ENCODE measurements around the gene GABRR3.

The GABRR3 gene

DNA sequence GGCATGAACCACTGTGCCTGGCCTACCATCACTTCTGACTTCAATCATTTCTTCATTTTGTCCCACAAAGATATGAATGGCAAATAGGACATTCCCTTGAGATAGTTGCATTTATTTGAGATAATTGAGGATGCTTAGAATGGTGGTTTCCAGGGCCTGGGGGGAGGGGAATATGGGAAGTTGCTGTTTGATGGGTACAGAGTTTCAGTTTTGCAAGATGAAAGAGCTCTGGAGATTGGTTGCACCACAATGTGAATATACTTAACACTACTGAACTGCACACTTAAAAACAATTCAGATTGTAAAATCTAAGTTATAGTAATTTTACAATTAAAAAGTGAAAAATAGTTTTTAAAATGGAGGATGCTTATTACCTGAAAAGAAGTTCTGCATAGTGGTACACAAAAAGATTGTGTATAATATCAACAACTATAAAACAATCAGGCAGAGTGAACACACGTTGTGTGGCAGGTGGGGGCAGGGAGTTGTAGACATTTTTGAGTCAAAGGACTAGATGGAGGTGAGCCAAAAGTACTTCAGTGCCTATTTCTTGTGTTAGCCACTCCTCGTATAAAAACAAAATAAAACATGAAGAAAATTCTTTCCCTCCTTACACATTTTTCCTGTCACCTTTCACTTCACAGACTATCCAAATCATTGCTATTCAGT, 44.4 kb downstream of the GABRR3 start:
- DNase-seq (ENCODE audit: low read depth in 2 of 2), result no peak

DNA sequence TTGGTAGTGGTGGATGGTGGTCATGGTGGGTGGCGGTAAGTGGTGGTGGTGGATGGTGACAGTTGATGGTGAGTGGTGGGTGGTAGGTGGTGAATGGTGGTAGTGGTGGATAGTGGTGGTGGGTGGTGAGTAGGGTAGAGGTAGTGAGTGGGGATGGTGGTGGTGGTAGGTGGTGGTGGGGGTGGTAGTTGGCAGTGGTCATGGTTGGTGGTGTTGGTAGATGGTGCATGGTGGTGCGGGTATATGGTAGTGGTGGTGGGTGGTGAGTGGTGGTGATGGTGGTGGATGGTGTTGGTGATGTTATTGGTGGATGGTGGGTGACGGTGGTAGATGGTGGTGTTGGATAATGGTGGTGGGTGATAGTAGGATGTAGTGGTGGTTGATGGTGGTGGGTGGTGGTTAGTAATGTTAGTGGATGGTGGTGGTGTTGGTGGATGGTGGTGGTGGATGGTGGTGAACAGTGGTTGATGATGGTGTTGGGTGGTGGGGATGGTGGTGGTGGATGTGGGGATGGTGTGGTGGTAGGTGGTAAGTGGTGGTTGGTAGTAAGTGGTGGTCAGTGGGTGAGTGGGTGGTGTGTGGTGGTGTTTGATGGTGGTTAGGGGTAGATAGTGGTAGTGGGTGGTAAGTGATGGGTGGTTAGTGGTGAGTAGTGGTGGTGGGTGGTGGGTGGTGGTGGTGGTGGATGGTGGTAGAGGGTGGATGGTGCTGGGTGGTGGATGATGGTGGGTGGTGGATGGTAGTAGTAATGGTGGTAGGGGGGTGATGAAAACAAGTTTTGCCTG, 46.1 kb downstream of the GABRR3 start:
- DNase-seq (ENCODE audit: low read depth in 2 of 2), result no peak

DNA sequence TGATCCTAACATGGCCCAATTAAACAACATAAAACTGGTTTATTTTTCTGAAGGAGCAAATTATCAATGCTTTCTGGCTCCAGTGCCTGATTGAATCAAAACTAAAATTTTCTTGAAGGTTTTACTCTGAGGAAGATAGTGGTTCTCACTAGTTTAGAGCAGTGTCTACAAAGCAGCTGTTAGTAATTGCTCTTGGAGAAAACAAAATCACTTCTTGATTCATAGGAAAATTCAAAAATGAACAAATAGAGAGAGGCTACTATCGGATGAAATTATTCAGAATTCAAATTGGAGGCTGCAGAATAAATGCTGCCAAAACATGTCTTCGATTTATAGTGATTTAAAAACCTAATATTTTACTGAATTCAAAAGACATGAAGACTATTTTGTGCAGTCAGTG, 47.8 kb downstream of the GABRR3 start:
- no peak for DNase-seq (ENCODE audit: low read depth in 2 of 2)

DNA sequence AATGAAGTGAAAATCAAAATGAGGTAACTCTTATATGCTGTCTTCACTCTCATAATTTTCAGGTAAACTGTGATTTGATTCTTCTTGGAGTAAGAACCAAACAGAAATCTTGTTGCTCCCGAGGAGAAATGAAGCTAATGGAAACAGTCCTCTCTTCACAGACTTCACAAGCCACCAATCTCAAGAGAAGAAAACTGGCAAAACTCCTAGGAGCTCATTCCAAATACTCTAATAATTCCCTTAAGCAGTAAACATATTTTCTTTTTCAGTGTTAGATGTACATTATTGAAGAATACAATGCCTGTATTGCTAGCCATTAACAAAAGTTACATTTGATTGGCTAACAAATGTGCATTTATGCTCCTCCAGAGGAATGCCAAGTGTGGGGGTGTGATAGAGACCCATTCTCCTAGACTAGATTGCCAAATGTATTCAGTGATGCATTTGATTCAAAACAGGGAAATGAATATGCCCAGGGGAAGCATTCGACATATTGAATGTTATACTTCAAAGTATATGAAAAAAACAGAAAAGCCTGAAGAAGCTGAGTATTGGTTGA, 51.1 kb downstream of the GABRR3 start:
- DNase-seq (ENCODE audit: low read depth in 2 of 2), result no peak

DNA sequence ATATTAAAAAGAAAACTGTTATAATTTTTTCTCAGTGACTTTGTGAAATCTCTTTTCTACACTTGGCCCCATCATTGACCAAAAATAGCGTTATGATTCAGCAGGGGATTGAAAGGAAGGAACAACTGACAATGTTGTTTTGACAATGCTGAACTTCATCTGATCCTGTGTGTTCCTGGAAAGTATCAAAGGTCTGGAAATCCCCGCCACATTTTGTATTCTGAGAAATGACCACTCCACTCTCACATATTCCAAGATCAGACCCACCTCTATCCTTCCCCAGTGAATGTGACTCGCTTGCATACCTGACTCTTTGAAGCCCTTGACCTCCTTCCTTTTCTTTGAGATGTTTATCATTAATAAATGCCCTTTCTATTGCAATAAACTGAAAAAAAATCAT, 53.2 kb downstream of the GABRR3 start:
- no peak for DNase-seq (ENCODE audit: low read depth in 2 of 2)

DNA sequence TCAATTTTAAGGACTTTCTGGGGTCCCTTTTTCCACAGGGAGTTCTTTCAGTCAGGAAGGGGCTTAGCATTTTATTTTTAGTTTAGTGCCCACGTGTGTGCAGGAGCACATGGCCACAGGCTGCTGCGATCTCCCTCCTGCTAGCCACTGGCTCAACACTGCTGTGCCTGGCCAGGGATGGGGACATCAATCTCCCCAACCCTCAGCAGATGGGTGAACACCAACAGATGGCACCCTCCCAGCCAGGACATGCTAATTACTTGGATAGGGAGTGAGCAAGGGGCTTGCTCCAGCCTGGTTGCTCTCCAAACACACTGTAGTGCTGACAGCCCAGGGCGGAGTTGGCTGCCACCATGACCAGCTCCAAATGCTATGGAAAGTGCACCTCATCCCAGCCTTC, 55.5 kb downstream of the GABRR3 start:
- no peak for DNase-seq (ENCODE audit: low read depth in 2 of 2)

DNA sequence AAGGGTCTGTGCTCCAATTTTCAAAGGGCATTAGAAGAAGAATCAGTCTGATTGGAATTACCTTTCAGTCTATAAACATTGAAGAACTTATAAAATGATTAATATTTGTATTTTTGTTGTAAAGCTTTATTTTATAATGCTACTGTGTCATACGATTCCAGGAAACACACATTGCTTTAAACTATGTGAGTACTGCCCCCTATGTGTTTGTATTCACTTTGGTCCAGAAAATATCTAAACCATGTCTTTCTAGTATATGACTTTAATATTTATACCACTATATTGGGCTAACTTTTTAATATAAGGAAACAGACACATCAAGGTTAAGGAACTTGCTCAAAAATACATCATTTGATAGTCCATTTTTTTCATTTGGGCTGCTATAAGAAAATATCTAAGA, 59.6 kb downstream of the GABRR3 start:
- DNase-seq (ENCODE audit: low read depth in 2 of 2), result no peak

DNA sequence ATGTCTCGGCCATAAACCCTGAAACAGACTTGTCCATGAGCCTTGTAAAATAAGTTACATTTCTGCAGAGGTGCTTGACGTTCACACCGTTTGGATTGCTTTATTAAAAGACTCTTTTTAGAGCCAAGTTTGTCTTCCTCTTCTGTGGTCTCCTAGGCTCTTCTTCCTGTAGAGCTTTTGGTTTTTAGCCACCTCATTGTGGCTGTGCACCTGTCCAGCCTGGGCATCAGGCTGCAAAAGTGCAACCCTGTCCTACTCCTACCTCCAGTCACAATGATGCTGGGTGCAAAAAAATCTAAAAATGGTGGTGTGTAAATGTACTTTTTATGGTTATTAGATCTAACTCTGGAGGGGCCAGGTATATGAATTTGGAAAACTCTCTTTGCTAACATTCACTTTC, 60.1 kb downstream of the GABRR3 start:
- no peak for DNase-seq (ENCODE audit: low read depth in 2 of 2)

DNA sequence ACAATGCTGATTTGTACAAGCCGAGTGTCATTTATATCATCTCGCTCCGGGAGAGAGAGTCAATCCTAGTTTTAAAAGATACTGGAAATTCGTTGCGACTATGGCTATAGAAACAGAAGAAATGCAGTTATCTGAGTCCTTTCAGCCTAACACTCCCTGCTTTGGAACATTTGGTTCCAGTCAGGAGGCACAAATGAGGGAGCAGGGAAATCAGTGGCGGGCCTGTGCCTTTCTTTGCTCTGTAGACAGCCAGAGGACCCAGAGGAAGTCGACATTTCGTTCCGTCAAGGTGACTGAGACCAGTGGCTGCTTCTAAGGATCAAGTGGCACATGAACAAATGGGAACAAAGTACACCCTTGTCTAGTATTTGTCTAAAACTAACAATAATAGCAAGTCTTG, 62.1 kb downstream of the GABRR3 start:
- no peak for DNase-seq (ENCODE audit: low read depth in 2 of 2)

DNA sequence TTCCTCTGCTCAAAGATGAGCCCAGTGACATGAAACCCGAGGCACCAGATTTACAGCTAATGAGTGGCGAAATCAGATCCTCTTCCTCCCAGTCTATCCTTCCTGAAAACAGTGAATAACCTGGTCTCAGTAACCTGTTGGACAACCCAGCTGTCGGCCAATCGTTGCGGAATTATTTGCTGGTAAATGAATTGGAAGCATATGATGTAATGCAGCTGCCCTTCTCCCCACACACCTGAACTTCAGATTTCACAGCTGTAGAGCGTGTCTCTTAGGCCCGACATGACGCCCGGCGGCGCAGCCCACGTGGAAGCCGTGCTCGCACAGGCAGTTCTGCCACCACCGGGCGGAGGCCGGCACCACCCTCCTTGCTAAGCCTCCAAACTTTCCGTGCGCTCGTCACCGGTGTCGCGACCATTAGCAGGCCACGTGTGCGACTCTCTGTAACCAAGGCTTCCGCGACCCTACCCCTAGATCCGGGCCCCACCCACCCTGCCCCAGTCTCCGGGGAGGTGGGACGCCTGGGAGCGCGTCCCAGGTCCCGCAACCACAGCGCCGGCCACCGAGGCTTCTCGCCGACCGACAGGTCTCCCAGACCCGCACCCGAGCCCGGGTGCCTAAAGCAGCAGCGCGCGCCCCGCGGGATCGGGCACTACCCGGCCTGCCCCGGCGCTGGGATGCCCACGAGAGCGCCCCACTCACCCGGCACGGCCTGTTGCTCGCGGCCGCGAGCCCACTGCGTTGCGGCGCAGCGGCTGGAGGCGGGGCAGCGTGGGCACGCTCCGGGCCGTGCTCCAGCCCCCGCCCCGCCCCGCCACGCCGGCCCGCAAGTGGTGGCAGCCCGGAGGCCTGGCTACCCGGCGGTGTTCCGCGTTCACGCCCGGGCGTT, 63.2 kb downstream of the GABRR3 start, which contains the start of gene RIOX2:
RIOX2 (minus strand) TSS at position 753 of the 889 bp plus-strand sequence. CDS start 4,838 bp downstream, outside the sequence.
- DNase-seq (ENCODE audit: low read depth in 2 of 2), result peak; percentile 52 to 61

DNA sequence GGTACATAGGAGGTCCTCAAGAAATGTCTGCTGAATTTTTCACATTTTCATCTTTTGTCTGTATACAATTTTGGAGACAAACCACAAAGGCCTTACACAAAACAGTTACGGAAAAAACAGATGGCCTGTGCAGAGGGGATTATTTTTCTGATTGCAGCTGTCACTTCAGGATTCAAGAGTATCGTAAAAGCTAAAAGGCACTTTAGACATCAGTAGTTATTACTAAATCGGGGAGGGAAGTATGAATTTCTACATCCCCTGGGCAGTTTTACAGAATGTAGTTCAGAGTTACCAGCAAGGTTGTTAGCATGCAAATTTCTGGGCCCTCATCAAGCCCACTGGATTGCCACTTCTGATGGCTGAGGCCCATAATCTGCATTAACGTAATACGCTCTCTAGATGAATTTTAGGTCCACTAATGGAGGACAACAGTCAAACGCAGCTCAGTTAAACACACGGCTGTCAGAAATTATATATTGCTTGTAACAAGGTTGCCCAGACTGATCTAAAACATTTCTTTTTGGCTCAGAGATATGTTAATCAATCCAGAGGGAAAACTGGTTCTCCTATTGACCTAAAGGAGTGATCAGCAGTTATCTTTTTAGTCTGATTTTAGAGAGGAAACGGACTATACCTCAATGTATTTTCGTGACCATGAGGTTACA, 64.0 kb downstream of the GABRR3 start:
- no peak for DNase-seq (ENCODE audit: low read depth in 2 of 2)

DNA sequence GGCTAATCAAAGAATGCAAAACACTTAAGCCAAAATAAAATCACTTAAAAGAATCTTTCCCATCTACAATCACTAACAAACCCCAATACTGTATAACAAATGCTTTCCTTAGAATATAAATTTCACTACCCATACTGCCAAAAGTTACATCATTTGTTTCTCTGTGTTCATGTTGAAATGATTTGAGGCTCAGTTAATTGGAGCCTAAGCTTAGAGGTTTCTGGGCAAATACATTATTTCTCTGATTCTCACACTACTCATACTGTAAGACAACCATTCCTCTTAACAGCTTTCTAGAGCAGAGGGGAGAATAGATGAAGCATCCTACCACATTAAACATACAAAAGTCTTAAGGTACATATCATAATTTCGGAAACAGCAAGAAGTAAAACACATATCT, 65.0 kb downstream of the GABRR3 start:
- no peak for DNase-seq (ENCODE audit: low read depth in 2 of 2)

DNA sequence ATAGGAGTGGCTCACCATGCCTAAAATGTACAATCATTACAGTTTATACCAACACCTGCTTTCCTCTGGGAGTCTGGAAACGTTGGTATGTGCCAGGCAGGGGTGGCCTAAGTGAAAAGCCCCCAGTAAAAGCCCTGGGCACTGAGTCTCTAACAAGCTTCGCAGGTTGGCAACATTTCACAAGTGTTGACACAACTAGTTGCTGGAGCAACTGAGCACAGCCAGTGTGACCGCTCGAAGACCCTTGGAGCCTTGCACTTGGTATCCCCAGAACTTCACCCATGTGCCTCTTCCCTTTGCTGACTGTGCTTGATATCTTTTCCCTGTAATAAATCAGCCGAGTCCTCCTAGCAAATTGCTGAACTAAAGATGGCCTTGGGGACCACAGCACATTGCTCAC, 65.6 kb downstream of the GABRR3 start:
- DNase-seq (ENCODE audit: low read depth in 2 of 2), result no peak

DNA sequence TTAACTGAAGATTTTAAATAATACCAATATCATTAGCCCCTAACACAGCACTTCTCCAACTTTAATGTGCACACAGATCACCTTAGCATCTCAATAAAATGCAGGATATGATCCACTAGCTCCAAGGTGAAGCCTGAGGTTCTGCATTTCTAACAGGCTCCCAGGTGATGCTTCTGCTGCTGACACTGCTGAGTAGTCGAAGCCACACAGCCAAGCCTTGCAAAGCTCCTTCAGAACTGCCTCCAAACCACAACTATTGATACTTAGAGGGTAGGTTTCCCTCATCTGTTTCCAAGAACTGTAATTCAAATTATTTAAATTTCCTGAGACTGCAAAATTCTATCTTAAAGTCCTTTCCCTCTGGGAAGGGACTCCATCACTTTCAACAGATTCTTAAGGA, 66.7 kb downstream of the GABRR3 start:
- no peak for DNase-seq (ENCODE audit: low read depth in 2 of 2)

DNA sequence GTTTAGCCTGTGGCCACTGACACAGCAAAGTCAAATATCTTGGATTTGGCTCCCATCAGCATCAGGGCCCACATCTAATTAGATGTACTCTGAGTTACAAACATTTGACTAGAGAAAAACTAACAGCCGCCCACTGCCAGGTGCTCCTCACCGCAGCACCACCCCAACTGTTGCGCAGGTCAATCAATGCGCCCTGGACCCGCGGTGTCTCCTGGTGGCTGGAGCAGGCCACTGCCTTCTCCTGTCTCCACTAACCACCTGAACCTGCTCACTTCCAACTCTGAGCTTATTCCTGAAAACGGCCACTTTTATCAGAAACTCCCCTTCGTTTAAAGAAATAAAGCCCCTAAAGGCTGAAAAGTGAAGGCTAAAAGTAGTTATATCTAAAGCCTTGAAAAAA, 67.1 kb downstream of the GABRR3 start:
- no peak for DNase-seq (ENCODE audit: low read depth in 2 of 2)

DNA sequence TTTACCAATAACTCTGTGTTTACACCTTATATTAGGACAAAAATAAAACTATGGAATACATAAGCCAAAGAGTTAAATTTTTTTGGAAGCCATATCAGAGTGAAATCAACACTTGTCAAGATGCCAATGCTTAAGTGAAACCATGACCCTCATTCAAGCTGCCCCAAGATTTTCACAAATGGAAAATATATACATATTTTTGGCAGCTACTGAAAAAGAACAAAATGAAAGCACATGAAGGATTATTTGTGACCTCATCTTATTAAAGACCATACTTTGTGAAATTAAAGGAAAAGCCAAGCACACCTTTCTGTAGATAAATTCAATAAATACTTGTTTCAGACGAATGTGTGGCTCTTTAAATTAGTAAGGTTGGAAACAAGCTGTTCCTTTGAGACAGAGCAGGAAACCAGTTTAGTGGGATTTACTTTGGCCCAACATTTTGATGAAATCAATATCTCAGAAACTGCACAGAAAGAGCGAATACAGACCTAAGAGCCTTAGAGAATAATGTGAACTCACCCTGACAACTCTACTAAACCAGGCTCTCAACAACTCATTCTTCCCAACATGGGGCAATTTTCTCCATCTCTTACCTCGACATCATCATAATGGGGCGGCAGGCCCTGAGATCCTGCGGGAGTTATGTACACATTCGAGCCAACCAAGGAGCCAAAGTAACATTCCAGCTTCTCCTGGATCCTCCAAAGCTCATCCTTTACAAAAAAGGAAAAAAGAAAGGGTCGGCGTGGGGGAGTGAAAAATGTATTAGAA, 73.9 kb downstream of the GABRR3 start:
- DNase-seq (ENCODE audit: low read depth in 2 of 2), result no peak

DNA sequence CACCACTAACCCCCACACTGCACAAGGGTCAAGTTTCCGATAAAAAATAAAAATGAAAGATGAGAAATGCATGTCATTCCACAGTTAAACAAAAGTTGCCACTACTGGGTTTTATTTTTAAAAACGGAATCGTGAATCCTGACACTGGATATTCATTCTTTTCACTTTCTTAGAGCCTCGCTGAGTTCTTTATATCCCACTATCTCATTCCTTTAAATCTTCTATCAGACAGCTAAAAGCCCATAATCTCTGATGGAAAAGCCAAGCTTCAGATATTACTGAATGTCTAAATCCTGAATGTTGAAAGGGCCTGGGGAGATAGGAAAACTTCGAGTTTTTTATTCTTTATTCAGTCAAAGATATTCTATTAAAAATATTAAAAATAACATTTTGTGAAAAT, 74.6 kb downstream of the GABRR3 start:
- DNase-seq (ENCODE audit: low read depth in 2 of 2), result no peak

DNA sequence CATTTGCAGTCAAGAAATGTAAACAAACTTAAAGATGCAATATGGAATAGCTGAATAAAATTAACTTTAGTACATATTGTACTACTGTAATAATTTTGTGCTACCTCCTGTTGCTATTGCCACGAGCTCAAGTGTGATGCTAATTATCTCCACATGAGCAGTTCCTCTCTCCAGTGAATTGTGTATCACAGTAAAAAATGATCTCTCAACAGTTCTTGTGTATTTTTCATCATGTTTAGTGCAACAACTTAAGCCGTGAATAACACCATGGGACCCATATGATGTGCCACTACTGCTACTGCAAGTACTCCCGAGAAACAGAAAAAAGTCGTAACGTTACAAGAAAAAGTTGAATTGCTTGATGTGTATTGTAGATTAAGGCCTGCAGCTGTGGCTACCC, 75.2 kb downstream of the GABRR3 start:
- DNase-seq (ENCODE audit: low read depth in 2 of 2), result no peak

DNA sequence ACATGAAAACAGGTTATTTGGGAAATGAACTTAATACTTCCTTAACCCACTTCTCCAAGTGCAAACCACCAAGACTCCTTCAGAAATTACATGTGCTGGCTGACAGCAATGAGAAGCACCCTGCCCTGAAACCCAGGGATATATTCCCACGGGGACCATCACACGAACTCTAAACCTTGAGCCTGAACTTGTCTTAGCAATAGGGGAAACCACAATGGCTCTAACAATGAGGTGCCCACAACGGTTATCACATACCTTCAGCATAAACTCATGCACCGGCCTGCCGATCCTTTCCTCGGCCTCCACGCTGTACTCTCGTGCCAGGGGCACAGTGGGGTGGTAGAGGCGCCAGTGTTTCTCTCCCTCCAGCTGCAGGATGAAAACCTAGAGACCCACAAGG, 76.3 kb downstream of the GABRR3 start:
- no peak for DNase-seq (ENCODE audit: low read depth in 2 of 2)

DNA sequence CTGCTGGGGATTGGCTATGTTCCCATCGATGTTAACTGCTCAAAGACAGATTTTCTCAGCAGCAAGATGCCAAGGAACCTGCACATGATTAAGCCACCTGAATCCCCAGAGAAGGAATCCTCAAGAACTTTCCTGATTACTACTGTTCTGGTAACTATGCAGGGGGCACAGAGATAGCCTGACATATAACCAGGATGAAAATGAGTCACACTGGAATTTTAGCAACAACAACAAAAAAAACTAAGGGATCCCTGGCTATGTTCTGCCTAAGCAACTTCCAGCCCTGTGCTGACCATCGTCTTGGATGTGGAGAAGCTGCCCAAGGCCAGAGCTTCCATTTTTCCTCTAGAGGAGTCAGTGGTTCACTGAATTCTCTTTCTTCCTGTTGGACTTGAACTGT, 76.7 kb downstream of the GABRR3 start:
- no peak for DNase-seq (ENCODE audit: low read depth in 2 of 2)

Data from activated CD4-positive, alpha-beta T cell treated with anti-CD3 and anti-CD28 coated beads for 24 hours (primary cell).